Stimulated activated CD8-positive, alpha-beta memory T cell treated with anti-CD3 and anti-CD28 coated beads, Interleukin-7, amount 100 ng/mL, for 1 hour (primary cell): ENCODE measurements around the gene CCDC97.
A peak's percentile ranks its signal among the peaks of the same experiment; 100 is the strongest.

Experiments used
- DNase-seq, 2 donors: peaks; one replicate each; pipeline ENCODE4 v3.0.0-alpha.2; 2020; ENCODE audit warnings: low read depth in 2 of 2

Gene CCDC97

DNA sequence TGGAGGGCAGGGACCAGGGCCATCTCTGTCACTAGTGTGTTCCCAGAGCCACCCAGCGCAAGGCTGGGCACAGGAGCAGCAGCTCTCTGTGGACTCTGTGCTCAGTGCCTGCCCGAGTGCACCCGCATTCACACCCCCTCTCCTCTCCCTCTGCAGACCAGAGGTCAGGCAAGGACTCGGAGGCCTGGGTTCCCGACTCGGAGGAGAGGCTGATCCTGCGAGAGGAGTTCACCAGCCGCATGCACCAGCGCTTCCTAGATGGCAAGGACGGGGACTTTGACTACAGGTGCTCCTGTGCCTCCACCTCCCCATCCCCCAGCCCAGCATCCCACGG, 10.2 kb downstream of the CCDC97 start:
- no peak for DNase-seq

DNA sequence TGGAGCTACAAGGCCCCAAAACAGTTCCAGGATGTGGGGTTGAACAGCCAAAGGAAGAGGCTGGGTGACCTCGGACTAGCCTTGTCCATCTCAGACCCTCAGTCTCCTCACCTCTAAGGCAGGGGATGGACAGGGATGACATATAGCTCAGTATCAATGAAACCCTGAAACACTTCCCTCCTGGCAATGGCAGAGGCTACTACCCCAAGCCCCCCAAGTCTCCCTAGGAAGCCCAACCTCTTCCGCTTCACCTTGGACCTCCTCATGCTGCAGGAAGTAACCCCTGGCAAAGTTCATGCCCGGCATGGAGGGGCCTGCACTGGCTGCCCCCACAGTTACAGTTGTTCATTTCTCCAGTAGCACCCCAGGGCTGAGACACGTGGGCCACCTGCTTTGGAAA, 10.6 kb downstream of the CCDC97 start:
- DNase-seq = no peak

DNA sequence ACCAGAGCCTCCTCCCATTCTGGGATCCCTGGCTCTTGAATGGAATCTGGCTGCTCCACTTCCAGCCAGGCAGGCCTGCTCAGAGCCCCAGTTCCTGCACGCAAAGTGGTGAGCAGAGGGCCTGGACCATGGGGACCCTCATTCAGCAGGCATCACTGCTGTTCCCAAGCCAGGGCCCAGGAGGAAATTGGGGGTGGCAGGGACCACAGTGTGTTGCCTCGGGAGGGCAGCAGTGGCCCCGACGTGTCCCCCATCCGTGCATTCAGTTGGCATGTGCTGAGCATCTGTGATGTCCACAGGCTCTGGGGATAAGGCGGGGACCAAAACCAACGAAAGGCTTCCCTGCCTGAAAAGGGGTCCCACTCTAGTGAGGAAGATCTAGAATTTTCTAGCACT, 11.2 kb downstream of the CCDC97 start:
- DNase-seq = no peak

DNA sequence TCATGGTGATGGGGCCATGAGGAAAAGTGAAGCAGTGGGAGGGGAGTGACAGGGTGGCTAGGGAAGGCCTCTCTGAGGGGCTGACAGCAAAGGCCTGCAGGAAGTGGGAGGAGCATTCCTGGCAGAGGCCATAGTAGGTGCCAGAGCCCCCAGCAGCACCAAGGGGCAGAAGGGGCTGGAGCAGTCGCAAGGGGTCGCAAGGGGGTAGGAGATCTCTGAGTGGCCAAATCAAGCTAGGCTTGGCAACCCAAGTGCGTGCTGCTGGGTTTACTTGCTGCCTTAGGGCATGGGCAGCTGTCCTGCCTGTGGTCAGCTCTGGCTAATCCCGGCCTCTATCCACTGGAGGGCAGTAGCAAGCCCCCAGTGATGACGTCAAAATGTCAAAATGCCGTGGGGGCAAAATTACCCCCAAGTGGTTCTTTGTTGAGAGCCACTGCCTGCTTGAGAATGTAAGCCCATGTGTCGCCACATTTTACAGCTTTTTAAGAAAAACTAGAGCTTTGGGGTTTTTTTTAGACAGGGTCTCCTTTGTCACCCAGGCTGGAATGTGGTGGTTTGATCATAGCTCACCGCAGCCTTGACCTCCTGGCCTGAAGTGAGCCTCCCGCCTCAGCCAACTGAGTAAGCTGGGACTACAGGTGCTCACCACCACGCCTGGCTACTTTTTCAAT, 11.8 kb downstream of the CCDC97 start:
- no peak for DNase-seq

DNA sequence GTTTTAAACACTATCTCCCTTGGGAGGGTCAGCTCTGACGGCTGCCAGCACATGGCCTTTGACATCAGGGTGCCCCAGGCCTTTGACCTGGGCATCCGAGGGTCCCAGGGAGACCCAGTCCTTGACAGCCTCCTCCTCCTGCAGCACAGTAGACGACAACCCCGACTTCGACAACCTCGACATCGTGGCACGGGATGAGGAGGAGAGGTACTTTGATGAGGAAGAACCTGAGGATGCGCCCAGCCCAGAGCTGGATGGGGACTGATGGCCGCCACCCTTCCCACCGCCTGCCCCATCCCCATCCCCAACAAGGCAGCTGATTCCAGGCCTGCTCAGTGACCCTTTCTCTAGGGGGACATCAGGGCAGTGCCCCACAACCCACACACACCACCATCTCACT, 12.5 kb downstream of the CCDC97 start:
- DNase-seq = no peak

DNA sequence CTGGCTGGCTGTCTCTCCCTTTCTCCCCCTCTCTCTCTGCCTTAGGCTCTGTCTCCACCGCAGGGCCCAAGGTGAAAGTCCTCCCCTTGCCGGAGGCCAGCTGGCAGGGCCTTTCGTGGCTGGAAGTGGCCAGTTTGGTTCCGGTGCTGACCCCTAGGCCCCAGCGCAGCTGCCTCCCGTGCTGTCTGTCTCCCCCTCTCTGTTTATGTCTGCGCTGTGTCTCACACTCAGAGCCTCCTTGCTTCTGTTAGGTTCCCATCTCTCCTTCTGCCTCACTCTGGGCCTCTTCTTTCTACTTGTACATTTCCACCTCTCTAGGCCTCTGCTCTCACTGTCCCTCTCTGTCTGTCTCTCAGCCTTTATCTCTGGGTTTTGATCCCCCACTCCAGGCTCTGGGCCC, 13.1 kb downstream of the CCDC97 start:
- DNase-seq = no peak

DNA sequence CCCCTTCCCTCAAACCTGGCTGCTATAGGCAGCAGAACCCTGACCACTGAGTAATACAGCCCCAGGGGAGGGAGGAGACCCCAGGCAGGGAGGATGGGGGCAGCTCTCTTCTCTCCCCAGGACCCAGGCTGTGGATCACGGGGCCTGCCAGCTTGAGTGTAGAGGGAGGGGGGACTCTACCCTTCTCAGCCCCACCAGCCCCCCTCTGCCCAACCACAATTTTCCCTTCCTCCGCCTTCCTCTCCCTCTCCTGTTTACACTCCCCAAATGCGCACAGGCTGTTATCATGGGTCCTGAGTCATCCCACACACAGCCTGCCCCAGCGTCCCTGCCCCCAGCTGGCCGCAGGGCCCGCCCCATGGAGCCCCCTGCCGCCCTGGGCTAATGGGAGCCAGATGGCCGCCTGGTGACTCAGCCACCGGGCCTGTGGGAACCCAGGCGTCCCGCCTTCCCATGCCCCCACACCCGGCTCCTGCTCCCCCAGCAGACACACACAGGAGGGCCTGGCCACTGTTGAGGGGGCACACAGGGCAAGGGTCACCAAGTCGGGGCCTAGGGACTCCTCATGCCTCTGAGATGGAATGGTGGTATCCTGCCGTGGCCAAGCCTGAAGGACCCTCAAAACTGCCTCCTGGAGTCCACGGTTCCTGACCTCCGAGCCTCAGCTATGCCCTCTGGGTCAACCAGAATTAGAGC, 13.6 kb downstream of the CCDC97 start:
- DNase-seq = no peak

DNA sequence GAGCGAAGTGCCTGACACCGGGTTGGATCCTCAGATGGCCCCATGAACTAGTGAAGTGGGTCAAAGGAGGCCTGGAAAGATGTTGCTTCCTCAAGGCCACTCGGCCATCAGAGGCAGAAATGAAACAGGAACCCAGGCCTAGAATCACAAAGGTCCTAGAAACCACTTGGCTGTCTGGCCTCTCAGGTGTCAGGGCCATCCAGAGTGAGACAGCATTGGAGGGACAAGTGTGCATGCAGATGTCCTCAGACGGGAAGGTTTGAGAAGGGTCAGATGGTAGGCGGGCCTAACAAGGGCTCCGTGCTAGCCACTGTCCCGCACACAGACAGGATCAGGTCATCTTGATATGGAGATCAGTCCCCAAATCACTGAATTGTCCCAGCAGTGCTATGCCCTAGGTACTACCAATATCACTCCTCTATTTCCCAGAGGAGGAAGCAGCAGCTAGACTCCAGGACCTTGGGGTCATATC, 14.3 kb downstream of the CCDC97 start:
- no peak for DNase-seq

DNA sequence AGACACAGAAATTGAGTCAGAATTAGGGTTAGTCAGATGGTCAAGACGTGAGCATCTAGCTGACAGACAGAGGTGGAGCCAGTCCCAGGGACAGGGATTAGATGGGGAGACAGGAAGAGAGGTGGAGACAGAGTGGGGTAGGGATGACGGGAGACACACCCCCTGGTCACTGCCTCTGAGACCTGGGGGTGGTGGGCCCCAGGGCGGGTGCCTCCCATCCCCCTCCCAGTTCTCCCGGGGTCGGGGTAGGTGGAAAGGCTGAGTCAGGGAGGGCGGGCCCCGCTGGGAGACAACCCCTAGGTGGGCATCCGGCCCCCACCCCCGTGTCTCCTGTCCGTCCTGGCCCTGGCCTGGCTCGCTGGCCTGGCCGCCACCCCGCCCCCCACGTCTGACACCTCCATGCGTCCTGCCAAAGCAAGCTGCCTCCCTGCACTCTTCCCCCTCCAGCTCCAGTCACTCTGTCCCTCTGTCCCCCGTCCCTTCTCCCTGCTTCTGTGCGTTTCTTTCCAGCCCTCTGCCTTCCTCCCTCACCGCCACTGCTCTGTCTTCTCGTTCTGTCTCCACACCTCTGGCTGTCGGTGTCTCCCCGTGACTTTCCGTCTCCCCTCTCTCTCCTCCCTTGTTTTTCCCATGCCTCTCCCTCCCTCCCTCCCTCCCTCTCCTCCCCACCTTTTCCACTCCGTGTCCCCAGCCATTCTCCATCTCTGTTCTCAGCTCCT, 15.1 kb downstream of the CCDC97 start:
- no peak for DNase-seq

DNA sequence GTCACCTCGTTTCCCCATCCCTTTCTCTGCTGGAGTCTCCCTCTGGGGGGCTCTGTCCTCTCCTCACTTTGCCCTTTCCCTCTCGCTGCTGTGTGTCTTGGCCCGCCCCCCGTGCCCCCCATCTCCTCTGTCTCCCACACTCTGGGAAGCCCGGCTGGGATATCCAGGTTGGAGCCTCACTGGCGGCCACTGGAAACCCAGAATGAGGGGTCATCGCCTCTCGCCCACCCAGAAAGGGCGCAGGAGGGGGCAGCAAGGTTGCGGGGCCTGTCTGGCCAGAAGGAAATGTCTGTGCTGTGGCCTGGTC, 15.6 kb downstream of the CCDC97 start:
- DNase-seq = no peak

DNA sequence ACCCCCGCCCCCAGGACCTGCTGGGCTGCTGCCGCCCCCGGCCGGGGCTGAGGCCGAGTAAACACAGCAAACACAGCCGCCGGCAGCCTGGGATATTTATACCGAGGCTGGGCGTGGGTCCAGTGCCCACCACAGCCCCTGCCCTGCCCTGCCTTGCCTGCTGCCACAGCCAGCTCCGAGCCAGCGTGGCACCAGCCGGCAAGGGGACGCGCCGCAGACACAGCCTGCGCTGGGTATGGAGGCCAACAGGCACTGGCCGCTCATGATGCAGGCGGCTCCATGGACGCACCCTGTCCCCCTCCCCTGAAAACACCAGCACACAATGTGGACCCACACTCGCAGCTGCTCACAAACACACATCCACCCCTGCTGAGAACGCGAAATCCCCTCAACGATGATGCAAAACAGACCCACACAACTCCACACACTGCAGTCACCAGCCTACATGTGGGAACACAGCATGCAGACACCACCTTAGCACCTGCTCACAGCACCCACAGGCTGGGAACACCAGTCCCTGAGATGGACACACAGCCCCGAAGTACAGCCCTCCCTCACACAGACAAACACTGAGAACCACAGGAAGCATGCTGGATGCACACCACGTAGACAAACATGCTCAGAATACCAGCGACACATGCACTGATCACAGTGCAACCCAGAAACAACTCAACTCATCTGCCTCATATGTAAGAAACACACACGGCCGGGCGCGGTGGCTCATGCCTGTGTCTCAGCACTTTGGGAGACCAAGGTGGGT, 16.2 kb downstream of the CCDC97 start:
- no peak for DNase-seq

DNA sequence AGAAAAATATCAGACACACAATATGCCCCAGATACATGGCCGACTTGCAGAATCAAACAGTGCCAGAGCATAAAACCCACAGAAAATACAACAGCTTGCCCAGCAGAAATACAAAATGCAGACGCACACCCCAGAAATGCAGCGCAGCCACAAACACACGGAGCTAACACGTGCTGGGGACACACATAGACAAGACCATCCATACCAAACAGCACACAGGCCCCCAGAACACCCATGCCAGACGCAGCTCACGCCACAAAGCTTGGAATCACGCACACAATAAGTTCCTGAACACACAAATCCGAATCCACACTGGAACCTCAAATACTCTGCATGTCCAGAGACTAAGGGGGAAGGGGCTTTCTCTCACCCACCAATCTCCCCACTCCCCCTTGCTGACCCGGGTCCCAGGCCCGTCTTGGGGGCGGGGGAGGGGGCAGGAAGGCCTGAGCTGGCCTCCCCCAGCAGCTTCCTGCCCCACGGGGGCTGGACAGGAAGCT, 17.2 kb downstream of the CCDC97 start:
- no peak for DNase-seq

DNA sequence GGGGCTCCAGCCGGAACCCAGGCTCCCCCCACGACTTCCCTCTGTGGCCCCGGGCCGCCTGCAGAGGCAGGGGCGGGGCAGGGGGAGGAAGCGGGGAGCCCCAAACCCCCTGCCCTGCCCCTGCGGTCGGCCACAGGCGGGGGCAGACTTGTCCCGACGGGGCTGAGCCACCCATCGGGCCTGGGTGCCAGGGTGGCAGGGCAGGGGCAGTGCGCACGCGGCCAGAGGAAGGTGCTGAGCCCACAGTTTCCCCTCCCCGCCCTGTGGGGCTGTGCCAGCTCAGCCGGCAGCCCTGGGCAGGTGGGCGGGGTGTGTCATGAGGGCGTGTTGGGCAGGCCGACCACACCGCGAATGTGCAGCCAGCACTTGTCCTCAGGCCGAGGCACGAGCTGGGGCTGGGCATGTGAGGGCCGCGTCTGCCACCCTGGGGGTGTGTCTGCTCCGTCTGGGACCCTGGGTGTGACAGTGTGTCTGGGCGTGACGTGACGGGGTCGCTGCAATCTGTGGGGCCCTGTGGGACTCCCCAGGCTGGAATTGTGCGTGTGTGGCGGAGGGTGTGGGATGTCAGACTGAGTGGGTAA, 17.7 kb downstream of the CCDC97 start:
- DNase-seq = peak; percentile 61 to 73

DNA sequence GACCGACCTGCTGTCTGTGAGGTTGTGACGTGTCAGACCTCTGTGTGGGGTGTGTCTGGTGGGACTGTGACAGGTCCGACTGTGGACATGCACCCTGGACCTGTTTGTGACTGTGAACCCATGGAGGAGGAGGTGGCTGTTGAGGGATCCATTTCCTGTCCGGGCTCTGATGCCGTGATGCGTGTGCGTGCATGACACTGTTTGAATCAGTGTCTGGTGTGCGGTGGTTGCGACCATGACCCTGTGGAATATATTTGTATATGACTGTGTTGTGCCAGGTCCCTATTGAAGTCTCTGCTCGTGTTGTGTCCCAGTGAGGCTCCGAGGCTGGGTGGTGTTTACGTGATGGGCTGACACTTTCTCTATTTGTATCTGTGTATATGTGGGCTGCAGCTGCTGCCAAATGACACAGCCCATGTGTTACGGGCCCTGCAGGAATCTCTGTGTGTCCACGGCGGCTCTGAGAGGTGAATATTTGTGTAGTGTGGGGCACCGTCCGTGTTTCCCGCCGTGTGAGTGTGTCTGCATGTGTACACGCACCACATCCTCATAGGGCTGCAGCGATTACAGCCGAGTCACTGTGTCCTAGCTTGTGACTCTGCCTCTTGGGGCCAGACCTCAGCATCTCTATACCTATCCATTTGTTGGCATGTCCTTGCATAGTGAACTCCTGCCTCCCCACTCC, 18.3 kb downstream of the CCDC97 start:
- no peak for DNase-seq

DNA sequence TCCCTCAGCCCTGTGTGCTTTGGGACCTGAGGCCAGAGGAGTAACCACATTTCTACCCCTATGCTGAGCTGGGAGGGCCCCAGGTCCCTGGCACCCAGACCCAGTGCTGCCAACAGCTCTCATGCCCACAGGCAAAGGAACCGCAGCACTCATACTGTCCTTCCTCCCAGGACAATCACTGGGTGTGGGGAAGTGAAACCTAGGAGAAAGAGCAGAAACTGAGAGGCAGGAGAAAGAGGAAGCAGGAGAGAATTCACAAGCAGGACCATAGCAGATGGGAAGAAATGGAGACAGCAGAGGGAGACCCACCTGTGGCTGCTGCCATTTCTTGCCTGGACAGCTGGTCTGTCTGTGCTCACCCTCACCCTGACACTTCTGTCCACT, 18.9 kb downstream of the CCDC97 start:
- DNase-seq = no peak

DNA sequence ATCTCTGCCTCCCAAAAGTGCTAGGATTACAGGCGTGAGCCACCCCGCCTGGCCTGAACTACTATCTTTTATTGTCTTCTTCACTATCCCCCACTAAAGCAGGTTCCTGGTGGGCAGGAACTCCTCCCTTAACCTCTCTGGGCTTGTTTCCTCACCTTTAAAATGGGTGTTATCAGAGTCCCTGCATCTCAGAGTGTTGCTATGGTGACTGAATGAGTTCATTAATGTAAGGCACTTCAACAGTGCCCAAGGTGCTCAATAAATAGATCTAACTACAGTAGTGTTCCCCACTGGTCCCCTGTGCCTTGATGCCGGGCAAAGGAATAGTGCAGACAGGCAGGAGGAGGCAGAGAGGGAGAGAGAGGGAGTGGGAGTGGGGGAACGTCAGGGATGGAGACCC, 20.5 kb downstream of the CCDC97 start:
- DNase-seq = no peak

DNA sequence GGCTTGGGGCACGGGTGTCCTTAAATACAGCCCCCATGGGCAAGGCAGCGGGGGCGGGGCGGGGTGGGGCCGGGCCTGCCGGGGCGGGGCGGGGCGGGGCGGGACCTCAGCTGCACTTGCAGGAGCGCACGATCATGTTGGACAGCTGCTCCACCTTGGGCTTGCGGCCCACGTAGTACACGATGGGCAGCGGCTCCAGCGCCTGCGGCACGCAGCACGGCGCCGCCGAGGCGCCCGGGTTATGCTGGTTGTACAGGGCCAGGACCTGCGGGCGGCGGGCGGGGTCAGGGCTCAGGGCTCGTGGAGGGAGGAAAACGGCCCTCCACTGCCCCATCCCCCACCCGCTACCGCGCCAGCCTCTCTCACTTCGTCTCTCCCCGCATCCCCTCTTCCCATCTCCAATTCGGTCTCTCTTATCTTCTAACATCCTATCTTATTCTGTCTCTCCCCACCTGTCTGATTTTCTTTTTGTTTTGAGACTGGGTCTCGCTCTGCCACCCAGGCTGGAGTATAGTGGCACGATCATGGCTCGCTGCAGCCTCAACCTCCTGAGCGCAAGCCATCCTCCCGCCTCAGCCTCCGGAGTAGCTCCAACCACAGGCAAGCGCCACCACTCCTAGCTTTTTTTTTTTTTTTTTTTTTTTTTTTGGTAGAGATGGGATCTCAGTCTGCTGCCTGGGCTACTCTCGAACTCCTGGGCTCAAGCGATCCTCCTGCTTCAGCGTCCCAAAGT, 21.1 kb downstream of the CCDC97 start:
- DNase-seq = no peak

DNA sequence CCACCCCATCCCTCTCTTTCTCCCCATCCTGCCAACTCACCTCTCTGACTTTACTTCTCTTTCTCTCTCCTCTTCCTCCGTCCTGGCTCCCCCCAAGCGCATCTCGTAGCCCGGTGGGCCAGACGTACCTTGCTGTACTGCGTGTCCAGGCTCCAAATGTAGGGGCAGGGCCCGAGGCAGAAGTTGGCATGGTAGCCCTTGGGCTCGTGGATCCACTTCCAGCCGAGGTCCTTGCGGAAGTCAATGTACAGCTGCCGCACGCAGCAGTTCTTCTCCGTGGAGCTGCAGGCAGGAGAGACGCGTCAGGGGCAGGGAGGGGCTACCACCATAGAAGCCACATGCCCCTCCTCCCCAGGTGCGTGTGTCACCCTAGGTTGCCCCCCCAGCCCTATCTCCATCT, 22.0 kb downstream of the CCDC97 start:
- DNase-seq = no peak

DNA sequence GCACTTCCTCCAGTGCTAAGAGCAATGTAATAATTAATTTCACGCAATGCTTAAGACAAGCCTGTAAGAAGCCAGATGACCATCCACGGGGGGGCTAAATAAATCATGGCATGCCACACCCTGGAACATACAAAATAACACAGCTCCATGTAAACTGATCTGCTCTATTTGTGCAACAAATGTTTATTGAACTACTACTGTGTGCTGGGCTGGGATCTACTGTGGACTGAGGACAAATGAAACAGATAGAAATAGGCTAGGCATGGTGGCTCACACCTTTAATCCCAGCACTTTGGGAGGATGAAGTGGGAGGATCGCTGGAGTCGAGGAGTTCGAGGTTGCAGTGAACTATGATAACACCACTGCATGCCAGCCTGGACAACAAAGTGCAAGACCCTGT, 22.5 kb downstream of the CCDC97 start:
- no peak for DNase-seq

DNA sequence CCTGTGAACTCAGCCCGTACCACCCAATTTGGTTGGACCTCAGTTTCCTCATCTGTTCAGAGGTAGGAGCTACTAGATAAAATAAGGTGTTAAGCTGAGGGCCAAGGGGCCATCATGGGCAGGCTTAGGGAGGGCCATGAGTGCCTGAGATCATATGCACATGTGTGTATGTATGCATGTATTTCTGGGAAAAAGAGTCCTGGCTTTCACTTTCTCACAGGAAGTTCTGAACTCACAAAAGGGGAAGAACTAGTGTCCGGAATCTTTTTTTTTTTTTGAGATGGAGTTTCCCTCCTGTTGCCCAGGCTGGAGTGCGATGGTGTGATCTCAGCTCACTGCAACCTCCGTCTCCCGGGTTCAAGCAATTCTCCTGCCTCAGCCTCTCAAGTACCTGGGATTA, 24.8 kb downstream of the CCDC97 start:
- DNase-seq = no peak

DNA sequence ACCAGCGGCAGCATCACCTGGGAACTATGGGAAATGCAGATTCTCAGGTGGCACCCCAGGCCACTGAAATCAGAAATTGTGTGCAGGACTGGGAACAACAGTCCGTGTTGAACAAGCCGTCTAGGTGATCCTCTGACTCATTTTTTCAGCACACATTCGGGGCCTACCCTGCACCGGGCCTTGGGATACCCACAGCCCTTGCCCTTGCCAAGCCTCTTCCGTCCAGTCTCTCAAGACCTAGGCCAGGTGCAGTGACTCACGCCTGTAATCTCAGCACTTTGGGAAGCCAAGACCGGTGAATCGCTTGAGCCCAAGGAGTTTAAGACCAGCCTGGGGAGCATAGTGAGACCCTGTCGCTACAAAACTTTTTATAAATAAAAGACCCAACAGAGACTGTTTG, 25.5 kb downstream of the CCDC97 start:
- no peak for DNase-seq
